Measurements from ENCODE around the gene AGBL4.

Gene AGBL4

GRCh38 chr1:49252917-49253316 is 770.8 kb downstream of the AGBL4 start:
- TF ChIP-seq CTCF (IDR thresholded peaks at IDR 0.05) = no peak

GRCh38 chr1:49251019-49251784 is 772.6 kb downstream of the AGBL4 start:
- no peak for TF ChIP-seq CTCF (IDR thresholded peaks at IDR 0.05)

GRCh38 chr1:49240709-49241221 is 783.0 kb downstream of the AGBL4 start:
- no peak for TF ChIP-seq CTCF (IDR thresholded peaks at IDR 0.05)

DNA sequence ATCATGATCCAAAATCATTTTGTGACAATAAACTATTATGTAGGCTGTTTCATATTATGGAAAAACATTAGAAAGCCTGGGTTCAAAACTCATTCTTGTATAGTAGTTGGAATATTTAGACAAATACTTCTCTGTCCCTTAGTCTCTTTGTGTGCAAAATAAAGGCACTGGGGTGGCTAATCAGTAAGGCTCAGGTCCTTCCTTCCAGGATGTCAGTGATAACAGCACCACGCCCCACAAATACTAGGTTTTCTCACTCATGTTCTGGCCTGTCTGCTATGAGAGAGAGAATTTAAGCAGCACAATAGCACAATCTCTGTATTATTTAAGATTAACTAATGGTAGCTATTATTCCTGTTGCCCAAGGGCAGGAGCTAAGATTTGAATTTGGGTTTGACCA is 788.8 kb downstream of the AGBL4 start:
- TF ChIP-seq CTCF (IDR thresholded peaks at IDR 0.05) = no peak

GRCh38 chr1:49229555-49229954 is 794.2 kb downstream of the AGBL4 start:
- no peak for TF ChIP-seq CTCF (IDR thresholded peaks at IDR 0.05)

DNA sequence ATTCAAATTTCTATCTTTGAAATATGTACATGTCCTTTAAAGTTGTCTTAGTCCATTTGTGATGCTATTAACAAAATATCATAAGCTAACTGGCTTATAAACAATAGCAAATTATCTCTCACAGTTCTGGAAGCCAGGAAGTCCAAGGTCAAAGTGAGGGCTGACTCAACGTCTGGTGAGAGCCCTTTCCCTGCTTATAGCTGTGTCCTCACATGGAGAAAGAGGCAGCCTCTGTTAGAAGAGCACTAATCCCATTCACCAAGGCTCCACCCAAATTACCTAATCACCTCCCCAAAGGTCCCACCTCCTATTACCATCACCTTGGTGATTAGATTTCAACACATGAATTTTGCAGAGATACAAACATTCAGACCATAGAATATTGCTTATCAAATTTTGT is 797.0 kb downstream of the AGBL4 start:
- TF ChIP-seq CTCF (IDR thresholded peaks at IDR 0.05) = no peak

GRCh38 chr1:49225464-49225863 is 798.3 kb downstream of the AGBL4 start:
- no peak for TF ChIP-seq CTCF (IDR thresholded peaks at IDR 0.05)

All from LNCAP (cell line).